ENCODE data around the gene MGMT. TPM values are rescaled to one million over a fixed set of nuclear protein-coding genes. Genes with fewer than 3 reads are reported as not detected.

MGMT gene
- total and polyA plus RNA-seq, 2 experiments from 2014 or later, result 19.3 to 21.9 TPM

- no peak for TF ChIP-seq CTCF (conservative IDR thresholded peaks at IDR 0.05; ENCODE audit: low read depth in 2 of 2)
- TF ChIP-seq ETS1 (IDR thresholded peaks at IDR 0.05), result no peak
- no peak for TF ChIP-seq CREB1 (CRISPR knock-in tag; IDR thresholded peaks at IDR 0.05; ENCODE audit: low read depth)
- no peak for TF ChIP-seq REST (IDR thresholded peaks at IDR 0.05; ENCODE audit: unreplicated experiment)
- TF ChIP-seq ZNF114 (CRISPR knock-in tag; IDR thresholded peaks at IDR 0.05), result no peak
- no peak for TF ChIP-seq EZH2 (IDR thresholded peaks at IDR 0.05; ENCODE audit: low read depth, unreplicated experiment)
Observed at GRCh38 chr10:129725890-129726631, 259.0 kb downstream of the MGMT start (continued).

GRCh38 chr10:129727071-129727470, 260.0 kb downstream of the MGMT start:
- H3K4me3 Mint-ChIP-seq, result no peak overlapping the region
- Histone ChIP-seq H3F3A (replicated peaks; ENCODE audit: low read depth) (no peaks in the 10 kb centered on the region), H3K27ac (ENCODE audit: low read depth) (no peak overlapping the region), H3K79me2 (replicated peaks; ENCODE audit: insufficient read depth) (no peaks in the 10 kb centered on the region), H3K36me3 (ENCODE audit: insufficient read depth) (no peaks in the 10 kb centered on the region), H3K4me2 (no peak overlapping the region), H3K4me1 (ENCODE audit: insufficient read depth) (peaks cover 8% of the 10 kb centered on the region), H3K4me3 (no peak overlapping the region), H4K20me1 (replicated peaks; ENCODE audit: insufficient read depth) (no peaks in the 10 kb centered on the region; the same call in 1 of the 2 replicates), H2AFZ (no peak overlapping the region), H3K9me2 (ENCODE audit: insufficient read depth) (no peaks in the 10 kb centered on the region), H3K27me3 (ENCODE audit: insufficient read depth) (no peaks in the 10 kb centered on the region)
- H3K4me1 Mint-ChIP-seq, result peaks cover 11% of the 10 kb centered on the region; the same call in 2 of the 3 replicates
- H3K27ac Mint-ChIP-seq, result no peak overlapping the region
- H3K9me3 Mint-ChIP-seq, result peaks cover 21% of the 10 kb centered on the region
- H3K27me3 Mint-ChIP-seq (ENCODE audit: insufficient read depth, low read depth, poor library complexity), result peaks cover 1% of the 10 kb centered on the region
- TF ChIP-seq ZNF331 (CRISPR knock-in tag; IDR thresholded peaks at IDR 0.05; ENCODE audit: low read depth) (no peak), ETS1 (IDR thresholded peaks at IDR 0.05) (no peak), ZNF114 (CRISPR knock-in tag; IDR thresholded peaks at IDR 0.05) (no peak)
- ATAC-seq, result no peak
- no peak for DNase-seq (ENCODE audit: low spot score)
- H3K36me3 Mint-ChIP-seq (ENCODE audit: low read depth), result peaks cover 25% of the 10 kb centered on the region; the same call in 2 of the 3 replicates
